ENCODE results near the gene GNB1L. TPM values are rescaled to one million over a fixed set of nuclear protein-coding genes. Genes with fewer than 3 reads are reported as not detected.

Gene GNB1L
- total RNA-seq, 1 donor = 4.0 TPM

DNA sequence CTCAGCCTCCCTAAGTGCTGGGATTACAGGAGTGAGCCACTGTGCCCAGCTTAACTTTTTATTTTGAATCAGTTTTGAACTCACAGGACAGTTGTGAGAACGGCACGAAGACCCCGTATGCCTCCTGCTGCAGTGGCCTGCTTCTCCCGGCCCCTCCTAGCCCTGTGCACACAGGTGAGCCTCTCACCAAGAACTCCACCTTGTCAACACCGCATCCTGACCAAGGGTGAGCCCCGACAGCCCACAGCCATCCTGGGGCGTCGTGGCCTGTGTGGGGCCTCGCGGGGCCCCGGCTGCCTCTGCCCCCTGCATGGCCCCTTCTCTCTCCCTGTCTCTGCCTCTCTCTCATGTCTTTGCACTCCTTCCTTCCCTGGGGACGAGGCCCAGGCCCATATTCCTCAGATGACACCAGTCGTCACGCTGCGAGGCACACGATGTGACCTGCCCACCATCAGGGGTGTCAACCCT, 38.8 kb downstream of the GNB1L start:
- Histone ChIP-seq H3K4me1 (ENCODE audit: insufficient read depth, low read length) (peaks cover 5% of the 10 kb centered on the region), H3K79me2 (ENCODE audit: insufficient read depth, low read length) (no peaks in the 10 kb centered on the region), H3K27ac (ENCODE audit: low read depth, low read length) (no peak overlapping the region), H3K4me2 (ENCODE audit: insufficient read depth, low read length) (no peak overlapping the region), H3K9me3 (ENCODE audit: low read depth, low read length) (no peaks in the 10 kb centered on the region), H3K4me3 (ENCODE audit: insufficient read depth, low read length) (no peak overlapping the region), H4K20me1 (ENCODE audit: insufficient read depth, low read length) (no peaks in the 10 kb centered on the region), H2AFZ (ENCODE audit: low read length) (no peak overlapping the region), H3K27me3 (ENCODE audit: insufficient read depth, low read length) (no peaks in the 10 kb centered on the region), H3K36me3 (ENCODE audit: insufficient read depth, low read length) (no peaks in the 10 kb centered on the region)
- no peak for TF ChIP-seq CTCF (IDR thresholded peaks at IDR 0.05; ENCODE audit: extremely low read depth, low read depth, low read length)
- DNase-seq (ENCODE audit: insufficient read length, low spot score, missing footprints) = peak; percentile 63

- no peak for TF ChIP-seq CTCF (IDR thresholded peaks at IDR 0.05; ENCODE audit: extremely low read depth, low read depth, low read length)
- peaks cover 8% of the 10 kb centered on the region for H3K4me1 ChIP-seq (ENCODE audit: insufficient read depth, low read length)
- H3K4me3 ChIP-seq (ENCODE audit: insufficient read depth, low read length) = no peak overlapping the region
- H4K20me1 ChIP-seq (ENCODE audit: insufficient read depth, low read length) = peaks cover 4% of the 10 kb centered on the region
- H2AFZ ChIP-seq (ENCODE audit: low read length) = no peak overlapping the region
- H3K36me3 ChIP-seq (ENCODE audit: insufficient read depth, low read length) = no peaks in the 10 kb centered on the region
- H3K9me3 ChIP-seq (ENCODE audit: low read depth, low read length) = no peaks in the 10 kb centered on the region
- no peak overlapping the region for H3K4me2 ChIP-seq (ENCODE audit: insufficient read depth, low read length)
- H3K27ac ChIP-seq (ENCODE audit: low read depth, low read length) = no peak overlapping the region
- DNase-seq (ENCODE audit: insufficient read length, low spot score, missing footprints) = peak; percentile 38
- no peaks in the 10 kb centered on the region for H3K27me3 ChIP-seq (ENCODE audit: insufficient read depth, low read length)
- no peaks in the 10 kb centered on the region for H3K79me2 ChIP-seq (ENCODE audit: insufficient read depth, low read length)
These were observed 39.4 kb downstream of the GNB1L start for GRCh38 chr22:19815093-19815822.

- Histone ChIP-seq H3K27me3 (ENCODE audit: insufficient read depth, low read length) (no peaks in the 10 kb centered on the region), H3K4me2 (ENCODE audit: insufficient read depth, low read length) (no peak overlapping the region), H3K36me3 (ENCODE audit: insufficient read depth, low read length) (no peaks in the 10 kb centered on the region), H3K9me3 (ENCODE audit: low read depth, low read length) (no peaks in the 10 kb centered on the region), H3K4me1 (ENCODE audit: insufficient read depth, low read length) (peaks cover 8% of the 10 kb centered on the region), H4K20me1 (ENCODE audit: insufficient read depth, low read length) (peaks cover 4% of the 10 kb centered on the region), H2AFZ (ENCODE audit: low read length) (no peak overlapping the region), H3K27ac (ENCODE audit: low read depth, low read length) (no peak overlapping the region), H3K4me3 (ENCODE audit: insufficient read depth, low read length) (no peak overlapping the region), H3K79me2 (ENCODE audit: insufficient read depth, low read length) (no peaks in the 10 kb centered on the region)
- DNase-seq (ENCODE audit: insufficient read length, low spot score, missing footprints) = peak; percentile 11
- no peak for TF ChIP-seq CTCF (IDR thresholded peaks at IDR 0.05; ENCODE audit: extremely low read depth, low read depth, low read length)
These were observed 40.2 kb downstream of the GNB1L start for GRCh38 chr22:19814428-19814827.

GRCh38 chr22:19812910-19813309, 41.8 kb downstream of the GNB1L start:
- Histone ChIP-seq H3K27ac (ENCODE audit: low read depth, low read length) (no peak overlapping the region), H3K79me2 (ENCODE audit: insufficient read depth, low read length) (no peaks in the 10 kb centered on the region), H3K36me3 (ENCODE audit: insufficient read depth, low read length) (no peaks in the 10 kb centered on the region), H3K9me3 (ENCODE audit: low read depth, low read length) (no peaks in the 10 kb centered on the region), H3K4me1 (ENCODE audit: insufficient read depth, low read length) (peaks cover 8% of the 10 kb centered on the region), H3K27me3 (ENCODE audit: insufficient read depth, low read length) (no peaks in the 10 kb centered on the region), H3K4me3 (ENCODE audit: insufficient read depth, low read length) (no peak overlapping the region), H2AFZ (ENCODE audit: low read length) (no peak overlapping the region), H4K20me1 (ENCODE audit: insufficient read depth, low read length) (peaks cover 4% of the 10 kb centered on the region), H3K4me2 (ENCODE audit: insufficient read depth, low read length) (no peak overlapping the region)
- no peak for TF ChIP-seq CTCF (IDR thresholded peaks at IDR 0.05; ENCODE audit: extremely low read depth, low read depth, low read length)
- peak; percentile 41 for DNase-seq (ENCODE audit: insufficient read length, low spot score, missing footprints)
